PC-9 (cell line): Measurements from ENCODE around the gene COL6A1. TPM values are rescaled to one million over a fixed set of nuclear protein-coding genes. Genes with fewer than 3 reads are reported as not detected.

ENCODE experiments used
- BruUV-seq: library from RNA; stranded (reverse); fragments of 400-500 nt; replicated peaks from 2 replicates; lab custom pipeline; 2021; lab: Mats Ljungman, UMichigan
- CTCF ChIA-PET: fragments of 300-600 bp; sonication (Branson Sonifier 250); formaldehyde crosslinking; loops from one replicate; lab custom pipeline; 2022; ENCODE audit warnings: antibody characterized with exemption; lab: Charles Lee
- POLR2A ChIA-PET: fragments of 300-600 bp; sonication (Branson Sonifier 250); formaldehyde crosslinking; loops from one replicate; lab custom pipeline; 2022; ENCODE audit warnings: antibody characterized with exemption; ENCODE audit not compliant: unreplicated experiment; lab: Charles Lee
- DNase-seq, 2 experiments: peaks; one replicate each; pipeline versions ENCODE4 v3.0.0 to v3.0.0-alpha.2; 2015 to 2022; ENCODE audit warnings: mixed read lengths in 1 of 2
- H2AFZ ChIP-seq: fragments of 200-600 bp; sonication (generic); 2 replicates; pipeline ENCODE4 v1.8.1; 2017; ENCODE audit warnings: antibody characterized with exemption
- H3F3A ChIP-seq: fragments of 200-600 bp; sonication (generic); 2 replicates; pipeline ENCODE4 v1.8.1; 2017; ENCODE audit warnings: antibody characterized with exemption, mild to moderate bottlenecking, low read depth; ENCODE audit not compliant: insufficient read depth
- H3K27ac ChIP-seq: fragments of 200-600 bp; sonication (generic); 2 replicates; pipeline ENCODE4 v1.6.1; 2016; ENCODE audit warnings: mixed run types
- H3K27me3 ChIP-seq: fragments of 200-600 bp; sonication (generic); 2 replicates; pipeline ENCODE4 v1.6.1; 2016; ENCODE audit warnings: low read depth, mixed run types; ENCODE audit not compliant: insufficient read depth
- H3K36me3 ChIP-seq: fragments of 200-600 bp; sonication (generic); 2 replicates; pipeline ENCODE4 v1.6.1; 2016; ENCODE audit warnings: low read depth, mixed run types
- H3K4me1 ChIP-seq: fragments of 200-600 bp; sonication (generic); replicated peaks from 2 replicates; pipeline ENCODE4 v1.6.1; 2016; ENCODE audit warnings: mixed run types; ENCODE audit not compliant: insufficient read depth
- H3K4me2 ChIP-seq: fragments of 200-600 bp; sonication (generic); 2 replicates; pipeline ENCODE4 v1.6.1; 2017; ENCODE audit warnings: mixed run types
- H3K4me3 ChIP-seq: fragments of 200-600 bp; sonication (generic); 2 replicates; pipeline ENCODE4 v1.6.1; 2016; ENCODE audit warnings: mixed run types
- H3K79me2 ChIP-seq: fragments of 200-600 bp; sonication (generic); 2 replicates; pipeline ENCODE4 v1.6.1; 2017; ENCODE audit warnings: low read depth, mixed run types
- H3K9me2 ChIP-seq: fragments of 200-600 bp; sonication (generic); 2 replicates; pipeline ENCODE4 v1.8.1; 2017; ENCODE audit warnings: mild to moderate bottlenecking; ENCODE audit not compliant: insufficient read depth
- H3K9me3 ChIP-seq: fragments of 200-600 bp; sonication (generic); 2 replicates; pipeline ENCODE4 v1.8.1; 2016; ENCODE audit warnings: low read depth; ENCODE audit not compliant: insufficient read depth
- H4K20me1 ChIP-seq: fragments of 200-600 bp; sonication (generic); 2 replicates; pipeline ENCODE4 v1.8.1; 2017; ENCODE audit not compliant: insufficient read depth
- EZH2 ChIP-seq: fragments of 200-600 bp; sonication (generic); IDR thresholded peaks from 2 replicates; pipeline ENCODE4 v1.8.0; 2017; ENCODE audit warnings: antibody characterized with exemption, low read depth
- intact Hi-C: fragments of 100-400 bp; cut with micrococcal nuclease; formaldehyde crosslinking; loops from one replicate; pipeline ENCODE4 v1.10.0; 2022; ENCODE audit not compliant: unreplicated experiment
- total RNA-seq: library from RNA; stranded (reverse); gene quantifications from 2 replicates; pipeline ENCODE4 v1.2.3, GENCODE V29; 2021
- TF ChIP-seq, protein P1 (sequence below): fragments of 200-600 bp; sonication (generic); conservative IDR thresholded peaks from 2 replicates; pipeline ENCODE4 v1.6.1; 2017; ENCODE audit warnings: mixed run types, antibody characterized with exemption, mild to moderate bottlenecking, moderate library complexity

Gene COL6A1
- total RNA-seq, 1 experiment from 2014 or later = 43.1 TPM

DNA sequence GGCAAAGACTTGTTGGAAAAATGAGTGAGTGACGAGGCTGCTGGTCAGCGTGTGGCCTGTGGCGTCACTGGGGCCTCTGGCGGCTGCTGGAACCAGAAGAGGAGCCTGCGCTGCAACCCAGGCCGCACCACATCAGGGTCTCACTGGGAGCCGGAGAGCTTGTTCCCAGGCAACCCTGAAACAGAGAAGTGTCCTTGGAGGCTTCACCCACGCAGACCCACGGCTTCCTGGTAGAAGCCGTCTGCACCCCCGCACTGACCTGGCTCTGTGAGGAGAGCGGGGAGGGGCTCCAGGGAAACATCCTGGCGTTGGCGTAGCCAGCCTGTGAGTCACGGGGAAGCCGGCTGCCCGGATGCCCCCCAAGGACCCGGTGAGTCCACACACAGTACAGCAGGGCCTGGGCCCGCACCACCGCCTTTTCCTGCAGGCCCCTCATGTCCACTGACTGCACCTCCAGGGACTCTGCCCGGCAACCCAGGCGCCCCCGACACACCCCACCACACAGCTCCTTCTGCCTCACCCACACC is 57.4 kb downstream of the COL6A1 start:
- no peaks in the 10 kb centered on the region for H3K79me2 ChIP-seq
- no peaks in the 10 kb centered on the region for H3K36me3 ChIP-seq
- no peak overlapping the region for H3K27ac ChIP-seq
- H3K9me3 ChIP-seq = no peaks in the 10 kb centered on the region
- POLR2A ChIA-PET = no interaction called here
- no peaks in the 10 kb centered on the region for H4K20me1 ChIP-seq
- intact Hi-C loops = no loop called here
- no peak for DNase-seq
- no peak overlapping the region for H3K4me3 ChIP-seq
- CTCF ChIA-PET = no interaction called here
- BruUV-seq = no TSS peak
- no peak for TF ChIP-seq EZH2
- TF ChIP-seq, protein P1, sequence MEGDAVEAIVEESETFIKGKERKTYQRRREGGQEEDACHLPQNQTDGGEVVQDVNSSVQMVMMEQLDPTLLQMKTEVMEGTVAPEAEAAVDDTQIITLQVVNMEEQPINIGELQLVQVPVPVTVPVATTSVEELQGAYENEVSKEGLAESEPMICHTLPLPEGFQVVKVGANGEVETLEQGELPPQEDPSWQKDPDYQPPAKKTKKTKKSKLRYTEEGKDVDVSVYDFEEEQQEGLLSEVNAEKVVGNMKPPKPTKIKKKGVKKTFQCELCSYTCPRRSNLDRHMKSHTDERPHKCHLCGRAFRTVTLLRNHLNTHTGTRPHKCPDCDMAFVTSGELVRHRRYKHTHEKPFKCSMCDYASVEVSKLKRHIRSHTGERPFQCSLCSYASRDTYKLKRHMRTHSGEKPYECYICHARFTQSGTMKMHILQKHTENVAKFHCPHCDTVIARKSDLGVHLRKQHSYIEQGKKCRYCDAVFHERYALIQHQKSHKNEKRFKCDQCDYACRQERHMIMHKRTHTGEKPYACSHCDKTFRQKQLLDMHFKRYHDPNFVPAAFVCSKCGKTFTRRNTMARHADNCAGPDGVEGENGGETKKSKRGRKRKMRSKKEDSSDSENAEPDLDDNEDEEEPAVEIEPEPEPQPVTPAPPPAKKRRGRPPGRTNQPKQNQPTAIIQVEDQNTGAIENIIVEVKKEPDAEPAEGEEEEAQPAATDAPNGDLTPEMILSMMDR = no peak
- no peaks in the 10 kb centered on the region for H3K27me3 ChIP-seq
- no peaks in the 10 kb centered on the region for H3K9me2 ChIP-seq
- no peaks in the 10 kb centered on the region for H3F3A ChIP-seq
- H2AFZ ChIP-seq = no peak overlapping the region
- H3K4me2 ChIP-seq = no peak overlapping the region
- H3K4me1 ChIP-seq = no peaks in the 10 kb centered on the region

DNA sequence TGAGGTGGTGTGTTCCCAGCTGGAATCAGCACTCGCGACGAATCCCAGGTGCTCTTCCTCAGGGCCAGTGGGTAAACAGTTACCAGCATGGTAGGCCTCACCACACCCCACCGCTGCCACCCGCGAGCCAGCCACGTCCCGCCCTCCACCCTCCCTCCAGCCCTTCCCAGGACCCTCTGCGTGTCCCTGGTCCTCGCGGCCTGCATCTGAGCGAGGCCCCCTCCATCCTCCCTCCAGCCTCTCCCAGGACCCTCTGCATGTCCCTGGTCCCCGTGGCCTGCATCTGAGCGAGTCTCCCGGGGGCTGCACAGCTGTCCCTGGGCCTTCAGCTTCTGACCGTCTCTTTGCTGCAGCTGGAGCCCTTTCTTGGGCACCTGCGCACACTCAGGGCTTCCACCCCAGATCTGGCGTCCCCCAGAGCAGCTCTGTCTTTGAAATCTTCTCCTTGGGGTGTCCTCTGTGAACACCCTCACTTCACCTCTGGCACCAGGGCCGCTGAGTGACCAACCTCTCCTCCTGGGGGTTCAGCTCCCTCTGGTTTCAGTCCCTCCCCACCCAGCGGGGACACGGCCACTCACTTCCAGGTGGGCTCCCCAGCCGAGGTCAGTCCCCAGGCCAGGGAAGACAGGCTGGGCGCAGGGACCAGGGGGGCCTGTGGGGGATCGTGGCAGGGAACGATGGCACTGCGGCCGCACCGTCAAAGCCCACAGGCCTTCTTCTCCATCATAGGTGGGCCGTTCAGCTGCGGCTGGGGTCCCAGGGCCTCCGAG is 58.5 kb downstream of the COL6A1 start:
- no peaks in the 10 kb centered on the region for H4K20me1 ChIP-seq
- TF ChIP-seq EZH2 = no peak
- TF ChIP-seq, protein P1 = no peak
- H3K27ac ChIP-seq = no peak overlapping the region
- no peak overlapping the region for H2AFZ ChIP-seq
- no peaks in the 10 kb centered on the region for H3K9me2 ChIP-seq
- BruUV-seq = no TSS peak
- POLR2A ChIA-PET = no interaction called here
- no peaks in the 10 kb centered on the region for H3K27me3 ChIP-seq
- H3K79me2 ChIP-seq = no peaks in the 10 kb centered on the region
- H3K36me3 ChIP-seq = no peaks in the 10 kb centered on the region
- CTCF ChIA-PET = no interaction called here
- no peaks in the 10 kb centered on the region for H3K4me1 ChIP-seq
- intact Hi-C loops = loop anchor here (10.0 kb wide), 1 partner anchor 55 kb away; the partner anchor contains the start of gene COL6A1
- no peaks in the 10 kb centered on the region for H3K9me3 ChIP-seq
- H3K4me2 ChIP-seq = no peak overlapping the region
- H3K4me3 ChIP-seq = no peak overlapping the region
- DNase-seq = no peak
- no peaks in the 10 kb centered on the region for H3F3A ChIP-seq

DNA sequence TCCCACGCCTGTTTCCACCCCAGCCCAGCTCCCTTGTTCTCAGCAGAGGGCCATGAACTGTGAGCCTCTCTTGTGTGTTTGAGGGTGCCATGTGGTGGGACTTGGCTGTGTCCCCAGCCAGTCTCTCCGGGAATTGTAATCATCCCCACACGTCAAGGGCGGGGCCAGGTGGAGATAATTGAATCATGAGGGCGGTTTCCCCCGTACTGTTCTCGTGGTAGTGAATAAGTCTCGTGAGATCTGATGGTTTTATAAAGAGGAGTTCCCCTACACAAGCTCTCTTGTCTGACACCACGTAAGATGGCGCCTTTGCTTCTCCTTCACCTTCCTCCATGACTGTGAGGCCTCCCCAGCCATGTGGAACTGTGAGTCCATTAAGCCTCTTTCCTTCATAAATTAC is 59.1 kb downstream of the COL6A1 start:
- intact Hi-C loops = loop anchor here (10.0 kb wide), 1 partner anchor 56 kb away; the partner anchor contains the start of gene COL6A1
- Histone ChIP-seq H3K9me2 (no peaks in the 10 kb centered on the region), H3F3A (no peaks in the 10 kb centered on the region), H3K79me2 (no peaks in the 10 kb centered on the region), H3K27me3 (no peaks in the 10 kb centered on the region), H3K4me2 (no peak overlapping the region), H3K9me3 (no peaks in the 10 kb centered on the region), H4K20me1 (no peaks in the 10 kb centered on the region), H3K27ac (no peak overlapping the region), H2AFZ (no peak overlapping the region), H3K4me3 (no peak overlapping the region), H3K36me3 (no peaks in the 10 kb centered on the region), H3K4me1 (no peaks in the 10 kb centered on the region)
- DNase-seq = no peak
- TF ChIP-seq, protein P1 = no peak
- no peak for TF ChIP-seq EZH2
- CTCF ChIA-PET = no interaction called here
- POLR2A ChIA-PET = no interaction called here
- BruUV-seq = no TSS peak
